CD4-positive, alpha-beta T cell treated with Interleukin-21 for 1 hour (primary cell): ENCODE measurements around the gene SETD1B.
"Not testable (repeated sequence)": the region's sequence is repeated elsewhere in the genome, so short reads cannot be mapped to it uniquely, and the experiment has no call there.

Experiments used
- DNase-seq: peaks from one replicate; pipeline ENCODE4 v3.0.0-alpha.2; 2020

The SETD1B gene

DNA sequence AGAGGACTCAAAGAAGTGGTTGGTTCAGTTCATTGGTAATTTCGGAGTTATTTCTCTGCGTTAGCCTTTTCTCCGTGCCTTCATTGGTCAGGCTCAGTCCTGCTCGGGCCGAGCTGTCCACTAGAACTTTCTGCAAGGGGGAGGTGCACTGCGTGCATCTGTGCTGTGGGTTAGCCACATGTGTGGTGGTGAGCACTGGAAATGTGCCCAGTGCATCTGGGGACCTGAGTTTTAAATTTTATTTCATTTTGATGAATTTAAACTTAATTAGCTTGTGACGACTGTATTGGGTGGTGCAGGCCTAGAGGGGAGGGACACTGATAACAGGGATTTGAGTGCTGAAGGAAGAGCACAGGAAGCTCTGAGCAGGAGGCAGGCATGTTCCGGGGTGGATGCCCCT, 24.5 kb downstream of the SETD1B start:
- DNase-seq = no peak

DNA sequence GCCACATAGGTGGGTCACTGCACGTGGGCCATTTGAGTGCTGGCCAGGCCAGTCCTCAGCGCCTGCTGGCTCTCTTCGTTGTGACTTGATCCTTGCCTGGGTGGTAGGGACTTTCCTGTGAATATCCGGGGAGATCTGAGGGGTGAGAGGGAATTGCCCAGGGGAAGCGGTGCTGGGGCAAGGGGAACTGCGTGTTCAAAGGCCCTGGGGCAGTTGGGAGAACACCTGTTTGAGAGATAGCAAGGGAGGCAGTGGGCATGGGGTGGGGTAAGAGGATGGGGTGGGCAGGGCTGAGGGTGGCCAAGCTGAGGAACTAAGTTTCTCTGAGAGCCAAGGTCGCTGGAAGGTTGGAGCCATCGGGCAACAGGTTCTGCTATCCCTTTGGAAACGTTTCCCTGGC, 25.0 kb downstream of the SETD1B start:
- no peak for DNase-seq

DNA sequence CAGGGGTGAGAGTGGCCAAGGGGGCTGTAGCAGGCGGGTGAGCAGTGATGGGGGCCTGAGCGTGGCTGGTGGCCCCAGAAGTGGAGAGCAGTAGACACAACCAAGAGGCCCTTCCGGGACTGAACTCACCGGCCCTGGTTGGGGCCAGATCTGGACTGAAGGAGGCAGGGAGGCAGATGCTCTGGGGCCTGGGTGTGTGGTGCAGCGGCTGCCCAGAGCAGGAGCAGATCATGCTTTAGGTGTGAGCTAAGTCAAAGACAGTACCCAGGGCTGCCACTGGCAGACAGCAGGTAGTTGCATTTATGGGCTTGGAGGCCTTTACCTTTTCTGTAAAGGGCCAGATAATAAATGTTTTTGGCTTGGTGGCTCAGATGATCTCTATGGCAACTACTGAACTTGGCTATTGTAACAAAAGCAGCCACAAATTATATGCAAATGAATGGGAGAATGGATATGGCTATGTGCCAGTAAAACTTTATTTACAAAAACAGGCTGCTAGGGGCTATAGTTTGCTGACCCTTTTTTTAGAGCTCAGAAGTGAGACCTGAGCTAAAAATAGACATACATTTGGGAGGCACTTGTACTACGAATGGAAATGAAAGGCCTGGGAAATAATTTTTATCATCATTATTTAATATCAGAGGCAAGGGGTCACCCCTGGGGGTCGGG, 25.6 kb downstream of the SETD1B start:
- DNase-seq = no peak

DNA sequence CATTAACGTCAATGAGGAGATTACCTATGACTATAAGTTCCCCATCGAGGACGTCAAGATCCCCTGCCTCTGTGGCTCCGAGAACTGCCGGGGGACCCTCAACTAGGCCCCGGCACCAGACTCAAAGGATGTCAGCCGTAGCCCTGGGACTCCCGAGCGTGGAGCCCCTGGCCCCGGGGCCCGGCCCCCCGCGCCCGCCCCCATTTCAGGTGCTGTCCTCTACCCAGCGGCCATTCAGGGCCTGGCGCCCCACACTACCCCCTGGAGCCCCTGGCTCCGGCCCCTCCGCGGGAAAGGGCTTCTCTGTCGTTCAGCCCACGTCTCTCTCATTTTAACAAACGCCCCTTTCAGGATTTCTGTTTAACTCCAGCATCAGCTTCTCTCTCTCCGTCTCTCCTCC, 26.3 kb downstream of the SETD1B start:
- DNase-seq = no peak

DNA sequence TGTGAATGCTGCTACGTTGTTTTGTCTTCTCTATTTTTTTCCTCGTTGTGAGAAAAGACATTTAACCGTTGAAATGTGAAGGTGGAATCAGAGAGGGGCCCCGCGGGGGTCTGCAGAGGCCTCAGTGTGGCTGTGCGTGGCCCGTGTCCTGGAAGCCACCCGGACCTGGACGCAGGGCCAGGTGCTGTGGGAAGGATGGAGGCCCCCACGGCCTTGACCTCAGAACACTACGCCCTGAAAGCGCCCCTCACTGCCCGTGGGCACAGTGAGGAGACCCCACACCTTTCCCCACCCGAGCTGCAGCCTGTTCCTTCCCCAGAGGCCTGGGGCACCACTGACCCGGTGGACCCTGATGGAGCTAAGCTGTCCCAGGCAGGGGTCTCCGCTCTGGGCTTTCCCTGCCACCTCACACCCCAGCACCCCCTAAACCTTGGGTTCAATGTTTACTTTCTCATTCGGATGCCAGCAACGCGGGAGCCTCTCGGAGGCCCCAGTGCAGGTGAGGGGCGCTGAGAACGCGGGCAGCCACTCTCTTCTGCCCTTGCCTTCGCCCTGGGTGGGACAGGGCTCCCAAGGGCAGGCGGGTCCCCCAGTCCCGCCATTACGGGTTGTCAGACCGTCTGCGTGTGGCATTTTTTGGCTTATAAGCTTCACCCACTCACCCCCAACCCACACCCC, 26.9 kb downstream of the SETD1B start:
- DNase-seq = no peak

DNA sequence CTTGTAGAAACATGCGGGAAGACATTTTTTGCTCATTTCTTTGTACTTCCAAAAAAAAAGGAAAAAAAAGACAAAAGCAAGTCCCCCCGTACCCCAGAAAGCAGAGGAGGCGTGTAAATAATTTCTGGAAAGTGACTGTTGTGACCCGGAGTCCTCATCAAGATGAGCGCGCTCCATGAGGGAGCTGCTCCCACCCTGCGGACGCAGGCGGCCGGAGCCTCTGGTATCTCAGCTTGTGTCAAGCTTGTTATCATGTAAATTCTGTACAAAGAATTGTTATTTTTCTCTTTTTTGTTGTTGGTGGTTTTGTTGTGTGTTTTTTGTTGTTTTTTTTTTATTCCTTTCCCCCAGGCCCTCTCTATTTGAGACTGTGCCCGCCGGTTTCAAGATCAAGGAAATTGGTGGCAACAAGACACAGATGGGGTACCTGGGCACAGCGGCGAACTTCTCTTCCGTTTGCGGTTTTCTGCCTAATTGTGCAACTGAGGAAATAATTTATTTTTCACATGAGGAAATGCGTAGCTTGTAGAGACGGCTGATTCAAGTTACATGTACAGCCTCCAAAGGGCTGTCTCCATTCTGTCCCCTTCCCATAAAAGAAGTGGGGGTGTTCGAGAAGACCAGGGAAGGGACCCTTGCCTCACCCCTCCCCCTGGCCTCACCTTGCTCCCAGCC, 27.9 kb downstream of the SETD1B start:
- no peak for DNase-seq

DNA sequence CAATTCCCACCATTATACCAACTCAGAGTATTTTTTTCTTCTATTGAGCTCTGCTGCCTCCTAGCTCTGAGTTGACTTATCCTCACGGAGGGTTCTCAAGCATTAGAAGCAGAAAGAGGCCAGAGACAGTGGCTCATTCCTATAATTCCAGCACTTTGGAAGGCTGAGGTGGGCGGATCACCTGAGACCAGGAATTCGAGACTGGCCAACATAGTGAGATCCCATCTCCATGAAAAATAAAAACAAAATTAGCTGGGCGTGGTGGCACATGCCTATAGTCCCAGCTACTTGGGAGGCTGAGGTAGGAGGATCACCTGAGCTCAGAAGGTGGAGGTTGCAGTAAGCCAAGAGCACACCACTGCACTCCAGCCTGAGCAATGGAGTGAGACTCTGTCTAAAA, 33.9 kb downstream of the SETD1B start:
- no peak for DNase-seq

DNA sequence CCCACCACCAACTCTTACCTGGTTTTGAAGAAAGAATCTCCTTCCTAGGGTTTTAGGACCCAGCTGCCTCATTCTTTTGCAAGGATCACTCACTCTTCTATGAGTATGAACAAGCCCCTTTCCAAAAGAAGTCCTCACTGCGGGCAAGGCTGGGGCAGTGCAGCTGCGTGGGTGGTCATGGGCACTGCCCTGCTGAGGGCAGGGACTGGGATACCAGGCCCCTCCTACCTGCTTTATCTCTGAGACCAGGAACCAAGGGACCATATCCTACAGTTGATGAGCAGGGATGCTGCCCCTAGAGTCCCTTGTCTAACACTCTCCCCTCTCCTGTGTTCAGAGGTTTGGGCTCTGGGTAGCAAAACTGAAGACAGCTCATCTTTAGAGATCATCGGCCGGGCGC, 34.3 kb downstream of the SETD1B start:
- no peak for DNase-seq

DNA sequence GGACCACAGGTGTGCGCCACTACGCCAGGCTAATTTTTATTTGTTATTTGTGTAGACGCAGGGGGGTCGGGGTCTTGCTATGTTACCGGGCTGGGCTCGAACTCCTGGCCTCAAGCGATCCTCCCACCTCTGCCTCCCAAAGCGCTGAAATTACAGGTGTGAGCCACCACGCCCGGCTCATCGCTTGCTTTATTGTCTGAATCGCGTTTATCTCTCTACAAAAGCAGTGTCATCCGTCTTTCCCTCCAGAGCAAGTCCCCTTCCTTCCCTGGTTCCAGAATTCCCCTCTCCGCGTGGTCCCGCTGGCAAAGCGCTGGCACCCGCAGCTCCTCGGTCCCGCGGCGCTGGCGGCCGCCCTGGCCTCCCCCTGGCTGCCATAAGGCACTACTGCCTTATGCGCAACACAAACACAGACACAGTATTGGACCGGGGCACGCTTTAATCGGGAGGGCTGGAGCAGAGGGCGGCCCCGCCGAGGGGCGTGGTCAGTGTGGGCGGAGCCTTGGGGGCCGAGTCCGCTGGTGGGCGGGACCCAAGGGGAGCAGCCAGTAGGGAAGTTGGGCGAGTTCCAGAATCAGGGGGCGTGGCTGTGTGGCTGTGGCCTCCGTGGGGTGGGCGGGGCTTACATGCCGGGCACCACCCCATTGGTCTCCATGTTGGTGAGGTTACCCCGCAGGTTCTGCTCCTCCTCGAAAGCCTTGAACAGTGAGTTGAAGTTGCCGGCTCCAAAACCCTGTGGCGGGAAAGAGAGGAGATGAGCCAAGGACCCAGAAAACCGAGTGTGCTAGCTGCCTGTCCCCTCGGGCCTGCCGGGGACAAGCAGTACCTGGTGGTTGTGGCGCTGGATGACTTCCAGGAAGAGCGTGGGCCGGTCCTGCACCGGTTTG, 35.5 kb downstream of the SETD1B start:
- peak; percentile 99 for DNase-seq

DNA sequence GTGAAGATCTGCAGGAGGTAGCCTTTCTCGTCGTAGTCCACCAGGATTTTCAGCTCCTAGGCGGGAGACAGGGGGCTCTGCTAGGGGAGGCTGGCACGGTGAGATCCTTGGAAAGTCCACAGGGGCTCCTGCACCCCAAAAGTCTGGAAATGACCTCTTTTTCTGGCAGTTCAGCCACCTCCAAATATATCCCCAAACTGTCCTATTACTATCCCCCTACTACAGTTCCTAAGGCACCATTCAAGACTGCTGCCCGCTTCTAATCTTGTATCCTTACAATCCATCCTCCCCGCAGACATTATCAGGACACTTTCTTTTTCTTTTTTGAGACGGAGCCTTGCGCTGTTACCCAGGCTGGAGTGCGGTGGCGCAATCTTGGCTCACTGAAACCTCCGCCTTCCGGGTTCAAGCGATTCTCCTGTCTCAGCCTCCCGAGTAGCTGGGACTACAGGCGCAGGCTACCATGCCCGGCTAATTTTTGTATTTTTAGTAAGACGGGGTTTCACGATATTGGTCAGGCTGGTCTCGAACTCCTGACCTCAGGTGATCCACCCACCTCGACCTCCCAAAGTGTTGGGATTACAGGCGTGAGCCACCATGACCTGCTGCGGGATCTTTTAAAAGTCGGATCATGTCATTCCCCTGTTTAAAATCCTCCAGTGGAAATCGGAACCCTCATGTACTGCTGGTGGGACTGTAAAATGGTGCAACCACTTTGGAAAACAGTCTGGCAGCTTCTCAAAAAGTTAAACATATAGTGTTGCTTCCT, 36.4 kb downstream of the SETD1B start:
- no peak for DNase-seq

DNA sequence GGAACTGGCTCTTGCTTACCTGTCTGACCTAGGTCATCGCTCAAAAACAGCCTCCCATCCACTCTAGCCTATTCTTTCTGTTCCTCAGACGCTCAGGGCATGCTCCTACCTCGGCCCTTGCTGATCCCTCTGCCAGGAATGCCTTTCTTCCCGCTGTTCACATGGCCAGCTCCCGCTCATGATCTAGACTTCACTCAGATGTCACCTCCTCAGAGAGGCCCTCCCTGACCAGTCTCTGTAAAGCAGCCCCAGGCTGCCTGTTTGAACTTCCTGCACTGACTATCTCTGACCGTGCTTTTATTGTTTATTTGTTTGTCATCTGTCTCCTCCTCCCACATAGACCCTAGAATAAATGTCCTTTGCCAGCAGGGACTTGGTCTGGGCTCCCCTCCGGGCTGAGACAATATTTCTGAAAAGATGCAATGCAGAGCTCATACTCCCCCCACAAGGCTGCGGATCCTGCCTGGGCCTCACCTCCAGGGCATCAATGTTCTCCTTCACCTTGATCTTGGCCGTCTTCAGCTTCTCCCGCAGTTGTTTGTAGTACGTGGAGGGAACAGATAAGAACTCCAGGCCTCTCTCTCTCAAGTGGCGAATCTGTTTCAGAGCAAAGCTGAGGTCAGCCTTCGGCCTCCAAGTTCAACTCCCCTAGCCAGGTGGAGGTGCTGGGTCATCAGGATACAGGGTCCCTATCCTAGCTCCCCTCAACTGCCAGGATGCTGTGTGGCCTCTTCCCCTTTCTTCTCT, 39.6 kb downstream of the SETD1B start:
- no peak for DNase-seq

DNA sequence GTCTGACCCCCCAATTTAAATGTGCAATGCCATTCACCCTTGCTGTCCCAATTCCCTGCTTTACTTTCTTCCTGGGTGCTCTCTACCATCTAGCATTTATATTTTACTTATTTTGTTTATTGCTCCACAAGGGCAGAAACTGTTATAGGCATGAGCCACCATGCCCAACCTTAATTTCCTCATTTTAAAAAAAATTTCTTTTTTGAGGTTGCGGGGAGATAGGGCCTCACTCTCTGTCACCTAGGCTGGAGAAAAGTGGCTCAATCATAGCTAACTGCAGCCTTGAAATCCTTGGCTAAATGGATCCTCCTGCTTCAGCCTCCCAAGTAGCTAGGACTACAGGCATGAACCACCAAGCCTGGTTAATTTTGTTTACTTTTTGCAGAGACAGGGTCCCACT, 41.9 kb downstream of the SETD1B start:
- no peak for DNase-seq

DNA sequence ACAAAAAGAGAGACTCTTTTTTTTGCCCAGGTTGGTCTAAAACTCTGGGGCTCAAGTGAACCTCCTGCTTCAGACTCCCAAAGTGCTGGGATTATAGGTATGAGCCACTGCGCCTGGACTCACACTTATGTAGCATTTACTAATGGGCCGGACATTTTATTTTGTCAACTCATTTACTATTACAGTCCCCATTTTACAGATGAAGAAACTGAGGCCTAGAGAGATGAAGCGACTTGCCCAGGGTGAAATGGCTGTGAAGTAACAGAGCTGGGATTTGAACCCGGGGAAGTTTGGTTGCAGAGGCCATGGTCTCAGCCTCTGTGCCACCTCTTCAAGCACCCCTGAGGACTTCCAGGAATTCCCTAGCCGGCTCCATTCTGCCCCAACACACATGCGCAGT, 45.4 kb downstream of the SETD1B start:
- DNase-seq = no peak

DNA sequence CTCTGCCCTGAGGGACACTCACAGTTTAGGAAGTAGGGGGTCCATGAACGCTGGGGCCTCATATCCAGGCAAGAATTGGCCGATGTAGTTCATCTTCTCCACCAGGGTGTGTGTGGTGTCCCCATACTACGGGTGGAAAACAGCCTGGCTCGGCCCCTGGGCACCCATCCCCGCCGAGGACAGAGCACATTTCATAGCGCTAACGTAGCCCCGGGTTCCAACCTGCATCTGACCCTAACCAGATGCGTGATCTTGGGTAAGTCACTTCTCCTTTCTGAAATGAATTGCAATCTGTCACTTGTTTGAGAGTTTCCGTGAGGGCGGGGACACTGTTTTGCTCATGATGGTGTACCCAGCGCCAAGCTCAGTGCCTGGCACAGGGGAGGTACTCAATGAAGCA, 45.9 kb downstream of the SETD1B start:
- no peak for DNase-seq

DNA sequence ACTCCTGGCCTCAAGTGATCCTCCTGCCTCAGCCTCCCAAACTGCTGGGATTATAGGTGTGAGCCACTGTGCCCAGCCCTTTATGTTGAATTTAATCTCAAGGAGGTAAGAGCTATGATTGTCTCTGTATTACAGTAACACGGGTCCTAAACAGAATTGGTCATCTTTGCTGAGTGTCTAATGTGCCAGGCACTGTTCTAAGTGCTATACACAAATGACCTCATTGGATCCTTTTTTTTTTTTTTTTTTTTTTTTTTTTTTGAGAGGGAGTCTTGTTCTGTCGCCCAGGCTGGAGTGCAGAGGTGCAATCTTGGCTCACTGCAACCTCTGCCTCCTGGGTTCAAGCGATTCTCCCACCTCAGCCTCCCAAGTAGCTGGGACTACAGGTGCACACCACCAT, 48.6 kb downstream of the SETD1B start:
- DNase-seq = not testable (repeated sequence)

DNA sequence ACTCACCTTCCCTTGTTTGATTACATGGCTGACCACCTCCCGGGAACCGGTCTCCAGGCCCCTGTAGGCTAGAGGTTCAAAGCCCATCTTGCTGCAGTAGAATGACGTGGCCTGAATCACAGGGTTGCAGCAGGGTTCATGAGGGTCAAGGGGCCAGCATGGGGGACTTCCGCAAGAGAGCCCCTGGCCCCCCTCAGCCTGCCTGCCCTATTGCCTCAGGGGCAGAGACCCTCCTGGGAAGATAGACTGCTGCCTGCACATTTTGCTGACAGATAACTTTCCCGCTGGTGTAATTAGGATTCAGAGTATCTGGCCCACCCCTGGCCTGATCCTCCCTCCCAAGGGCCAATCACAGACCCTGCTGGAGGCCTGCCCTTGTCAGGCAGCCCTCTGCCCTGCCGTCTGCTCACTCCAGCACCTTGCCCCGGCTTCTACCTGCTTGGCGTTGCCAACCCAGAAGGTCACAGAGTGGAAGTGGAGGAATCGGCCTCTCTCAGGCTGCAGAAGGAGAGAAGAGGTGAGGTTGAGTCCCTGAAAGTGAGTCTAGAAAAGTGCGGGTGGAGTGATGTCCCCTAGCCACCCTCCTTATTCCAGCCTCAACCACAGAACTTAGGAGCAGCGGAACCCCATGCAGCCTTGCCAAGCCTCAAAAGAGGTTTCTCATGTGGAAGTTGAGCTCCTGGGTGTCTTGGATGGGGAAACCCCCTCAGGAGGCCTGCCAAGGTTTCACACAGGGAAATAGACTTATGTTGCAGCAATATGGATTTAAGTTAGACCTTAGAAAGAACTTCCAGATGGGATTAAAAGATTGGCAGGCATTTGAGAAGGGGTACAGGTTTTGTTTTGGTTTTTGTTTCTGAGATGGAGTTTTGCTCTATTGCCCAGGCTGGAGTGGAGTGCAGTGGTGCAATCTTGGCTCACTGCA, 53.8 kb downstream of the SETD1B start:
- DNase-seq = no peak

DNA sequence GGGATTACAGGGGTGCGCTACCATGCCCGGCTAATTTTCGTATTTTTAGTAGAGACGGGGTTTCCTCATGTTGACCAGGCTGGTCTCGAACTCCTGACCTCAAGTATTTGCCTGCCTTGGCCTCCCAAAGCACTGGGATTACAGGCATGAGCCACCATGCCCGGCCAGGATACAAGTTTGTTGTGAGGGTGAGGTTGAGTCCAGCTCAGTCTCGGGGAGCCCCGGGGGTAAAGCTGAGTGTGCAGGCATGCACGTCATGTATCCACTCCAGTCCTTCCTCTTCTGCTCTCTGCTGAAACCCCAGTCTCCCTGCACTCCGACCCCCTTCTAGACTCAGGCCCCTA, 54.5 kb downstream of the SETD1B start:
- no peak for DNase-seq

DNA sequence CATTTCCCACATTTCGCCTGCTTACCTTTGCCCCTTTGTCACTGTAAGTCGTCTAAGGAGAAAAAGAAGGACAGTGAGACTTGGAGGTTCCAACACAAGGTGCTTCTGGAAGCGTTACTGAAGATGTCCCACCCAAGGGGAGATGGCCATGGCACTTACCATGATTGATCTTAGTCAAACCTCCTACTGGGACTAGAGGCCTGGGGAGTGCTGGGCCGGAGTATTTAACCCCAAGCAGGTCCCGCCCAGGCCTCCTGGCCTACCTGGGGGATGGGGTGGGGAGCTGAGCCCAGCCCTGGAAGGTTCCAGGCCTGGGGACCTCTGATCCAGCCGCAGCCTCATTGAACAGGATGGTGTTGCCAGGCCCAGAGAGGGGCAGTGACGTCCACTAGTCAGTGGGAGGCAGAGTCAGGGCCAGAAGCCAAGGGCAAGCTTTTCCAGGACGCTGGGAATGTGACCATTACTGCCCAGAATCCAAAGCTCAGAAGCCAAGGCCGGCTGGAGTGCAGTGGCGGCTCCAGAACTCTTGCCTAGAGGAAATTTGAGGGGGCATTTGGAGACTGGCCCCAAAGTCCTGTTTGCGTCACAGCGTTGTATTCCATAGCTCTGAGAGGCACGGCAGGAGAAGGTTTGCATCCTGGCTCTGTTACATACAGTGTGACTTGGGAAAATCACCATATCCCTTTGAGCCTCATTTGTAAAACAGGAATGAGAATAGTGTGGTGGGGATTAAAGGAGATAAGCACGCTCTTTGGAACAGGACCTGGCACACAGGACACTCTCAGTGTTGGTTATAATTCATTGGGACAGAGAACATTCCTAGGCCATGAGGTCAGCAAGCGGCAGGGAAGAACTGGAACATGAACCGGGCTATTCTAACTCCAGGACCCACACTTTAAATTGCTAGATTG, 55.1 kb downstream of the SETD1B start, which contains the start of gene HPD:
TSS of gene HPD (minus strand) at position 198 of the 911 bp plus-strand sequence. CDS start at position 162, 36 bp downstream.
- no peak for DNase-seq

DNA sequence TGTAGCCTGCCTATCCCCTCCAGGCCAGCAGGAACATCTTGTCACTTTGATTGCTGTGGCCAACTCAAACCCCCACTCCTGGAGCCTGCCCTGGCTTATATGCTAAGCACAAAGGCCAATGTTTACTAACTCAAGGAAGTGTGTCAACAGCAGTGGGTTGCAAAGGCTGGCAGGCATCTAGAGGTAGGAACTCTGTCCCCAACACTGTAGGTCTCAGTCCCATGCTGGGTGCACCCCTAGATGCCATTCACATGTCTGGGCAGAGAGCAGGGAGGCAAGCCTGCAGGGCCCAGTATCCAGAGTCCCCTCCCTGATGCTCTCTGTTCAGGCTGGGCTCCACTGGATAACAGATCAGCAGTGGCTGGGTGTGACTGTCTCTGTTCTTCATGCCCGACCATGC, 56.4 kb downstream of the SETD1B start:
- DNase-seq = no peak

DNA sequence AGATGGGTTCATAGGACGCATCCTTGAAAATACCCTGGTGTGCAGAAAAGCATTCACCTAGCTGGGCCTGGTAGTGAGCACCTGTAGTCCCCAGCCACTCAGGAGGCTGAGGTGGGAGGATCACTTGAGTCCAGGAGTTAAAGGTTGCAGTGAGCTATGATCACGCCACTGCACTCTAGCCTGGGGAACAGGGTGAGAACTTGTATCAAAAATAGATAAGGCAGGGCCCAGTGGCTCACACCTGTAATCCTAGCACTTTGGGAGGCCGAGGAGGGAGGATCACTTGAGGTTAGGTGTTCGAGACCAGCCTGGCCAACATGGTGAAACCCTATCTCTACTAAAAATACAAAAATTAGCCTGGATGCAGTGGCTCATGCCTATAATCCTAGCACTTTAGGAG, 56.9 kb downstream of the SETD1B start:
- DNase-seq = not testable (repeated sequence)
